H1 (cell line): ENCODE results near the gene OXCT2.

ENCODE experiments used
- CHD2 ChIP-seq: IDR thresholded peaks from 2 replicates; pipeline ENCODE4 v1.6.1; 2012; ENCODE audit warnings: low read length, improper control_type of control experiment
- EP300 ChIP-seq, 2 experiments: IDR thresholded peaks; 1 replicate in 1 of 2; 2 replicates in 1 of 2; pipeline ENCODE4 v1.6.1; 2011 to 2012; ENCODE audit warnings: low read depth in 2 of 2, low read length in 2 of 2, mild to moderate bottlenecking in 2 of 2, borderline replicate concordance in 1 of 2, inconsistent platforms in 1 of 2, moderate library complexity in 1 of 2
- EZH2 ChIP-seq: fragments of 200-600 bp; sonication (generic); IDR thresholded peaks from 2 replicates; pipeline ENCODE4 v1.7.1; 2012; ENCODE audit warnings: low read depth, mild to moderate bottlenecking, moderate library complexity, low read length, inconsistent platforms; ENCODE audit not compliant: severe bottlenecking
- POLR2A ChIP-seq, 2 experiments: IDR thresholded peaks; 1 replicate in 1 of 2; 2 replicates in 1 of 2; pipeline ENCODE4 v1.6.1; 2011; ENCODE audit warnings: low read depth in 2 of 2, low read length in 2 of 2, mild to moderate bottlenecking in 2 of 2; ENCODE audit errors: control extremely low read depth in 1 of 2
- POLR2AphosphoS5 ChIP-seq: IDR thresholded peaks from 2 replicates; pipeline ENCODE4 v1.6.1; 2011; ENCODE audit warnings: low read depth, low read length
- SP4 ChIP-seq: IDR thresholded peaks from 2 replicates; pipeline ENCODE4 v1.6.1; 2012; ENCODE audit warnings: low read length, inconsistent platforms
- TAF1 ChIP-seq: IDR thresholded peaks from 2 replicates; pipeline ENCODE4 v1.6.1; 2011; ENCODE audit warnings: mild to moderate bottlenecking, low read depth, low read length
- TBP ChIP-seq: IDR thresholded peaks from 2 replicates; pipeline ENCODE4 v1.6.1; 2011; ENCODE audit warnings: low read depth, low read length, improper control_type of control experiment
- ZNF274 ChIP-seq: IDR thresholded peaks from 2 replicates; pipeline ENCODE4 v1.7.0; 2012; ENCODE audit warnings: low read length, borderline replicate concordance; ENCODE audit errors: extremely low read depth

- TF ChIP-seq ZNF274 (no peak), EP300 (IDR thresholded peaks at IDR 0.05; ENCODE audit: borderline replicate concordance in 1 of 2, low read depth in 2 of 2, low read length in 2 of 2) (no peak), TAF1 (no peak), SP4 (no peak), POLR2A (IDR thresholded peaks at IDR 0.05; ENCODE audit: control extremely low read depth in 1 of 2, low read depth in 2 of 2, low read length in 2 of 2) (no peak), EZH2 (no peak), POLR2AphosphoS5 (no peak), TBP (no peak), CHD2 (no peak)
These were observed 33.5 kb downstream of the OXCT2 start for GRCh38 chr1:39737546-39738169.
